Stimulated activated CD4-positive, alpha-beta T cell treated with anti-CD3 and anti-CD28 coated beads, Interleukin-12 subunit alpha, Interleukin-12 subunit beta, amount 100 ng/mL, for 48 hours (primary cell): ENCODE results near the gene NARF.
"Not testable (repeated sequence)": the region's sequence is repeated elsewhere in the genome, so short reads cannot be mapped to it uniquely, and the experiment has no call there.

Source experiments
- DNase-seq, 3 donors: peaks; one replicate each; pipeline ENCODE4 v3.0.0-alpha.2; 2020; ENCODE audit warnings: low read depth in 2 of 3, low spot score in 1 of 3

NARF gene

GRCh38 chr17:82529914-82530300 is 71.4 kb downstream of the NARF start:
- DNase-seq: no peak

- no peak for DNase-seq
Observed at GRCh38 chr17:82531431-82531881, 72.9 kb downstream of the NARF start.

GRCh38 chr17:82534401-82534812 is 75.9 kb downstream of the NARF start:
- no peak for DNase-seq

GRCh38 chr17:82536512-82537201 is 78.1 kb downstream of the NARF start:
- DNase-seq: no peak

- DNase-seq: not testable (repeated sequence)
Observed at GRCh38 chr17:82537228-82537627, 78.7 kb downstream of the NARF start.

GRCh38 chr17:82539076-82539475 is 80.5 kb downstream of the NARF start:
- DNase-seq: not testable (repeated sequence)
